GM18909 (cell line): Measurements from ENCODE around the gene SLC2A5.

Experiments used
- ATAC-seq: cut with Tn5 transposase; IDR thresholded peaks from one replicate; pipeline ENCODE4 v1.9.1; 2021; ENCODE audit warnings: mild to moderate bottlenecking; ENCODE audit not compliant: unreplicated experiment, poor library complexity

The SLC2A5 gene

DNA sequence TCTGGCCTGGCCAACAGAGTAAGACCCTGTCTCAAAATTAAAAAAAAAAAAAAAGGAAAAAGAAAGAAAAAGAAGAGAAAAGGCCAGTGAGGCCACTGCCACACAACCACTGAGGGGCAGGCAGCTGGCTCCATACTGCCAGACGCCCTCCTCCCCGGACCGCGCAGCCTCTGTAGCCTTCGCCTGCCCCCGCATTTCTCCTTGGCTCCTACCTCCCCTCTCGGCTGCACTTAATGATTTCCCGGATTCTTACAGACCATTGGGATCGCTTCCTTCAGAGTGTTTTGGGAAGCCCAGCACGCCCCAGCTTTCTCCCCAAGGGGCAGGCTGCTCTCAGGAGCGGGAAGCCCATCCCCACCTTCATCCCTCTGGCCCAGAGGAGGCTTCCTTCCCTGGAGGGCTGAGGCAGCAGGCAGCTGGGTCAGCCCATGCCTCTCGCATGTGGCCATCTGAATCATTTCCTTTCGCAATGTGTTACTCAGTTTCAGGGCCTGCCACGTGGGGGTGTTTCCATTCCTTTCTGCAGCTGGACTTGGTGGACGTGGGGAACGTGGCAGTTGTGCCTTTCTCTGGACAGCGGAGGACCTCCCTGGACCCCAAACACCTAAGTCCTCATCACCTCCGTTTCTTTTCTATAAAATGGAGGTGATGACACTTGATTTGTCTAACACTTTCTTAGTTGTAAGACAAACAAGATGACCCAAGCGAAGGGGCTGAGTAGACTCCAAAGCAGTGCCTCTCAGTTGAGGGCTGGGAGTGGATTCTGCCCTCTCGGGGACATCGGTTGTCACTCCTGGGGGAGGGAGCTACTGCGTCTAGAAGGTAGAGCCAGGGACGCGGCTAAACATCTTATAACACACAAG, 2.3 kb downstream of the SLC2A5 start:
- ATAC-seq = no peak

DNA sequence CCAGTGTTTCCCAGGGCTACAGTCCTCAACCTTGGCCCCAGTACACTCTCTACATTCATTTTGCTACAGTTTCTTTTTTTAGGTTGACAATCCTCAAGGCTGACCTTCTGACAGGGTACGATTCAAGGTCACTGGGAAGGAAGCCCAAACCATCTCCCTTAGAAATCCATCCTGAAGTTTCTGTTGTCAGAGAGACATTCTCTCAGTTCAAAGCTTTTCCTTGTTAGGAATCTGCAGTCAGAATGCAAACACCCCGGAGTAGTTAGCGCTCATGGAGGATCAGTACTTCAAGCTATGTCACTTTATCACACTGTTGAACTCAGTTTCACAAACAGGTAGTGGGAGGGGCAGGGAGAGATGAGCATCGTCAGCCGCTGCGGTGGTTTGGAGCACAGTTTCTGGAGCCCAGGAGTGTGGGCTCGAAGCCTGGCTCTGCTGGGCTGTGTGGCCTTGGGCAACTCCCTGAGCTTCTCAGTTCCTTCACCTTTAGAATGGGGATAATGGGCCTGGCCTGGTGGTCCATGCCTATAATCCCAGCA, 4.2 kb downstream of the SLC2A5 start:
- no peak for ATAC-seq

DNA sequence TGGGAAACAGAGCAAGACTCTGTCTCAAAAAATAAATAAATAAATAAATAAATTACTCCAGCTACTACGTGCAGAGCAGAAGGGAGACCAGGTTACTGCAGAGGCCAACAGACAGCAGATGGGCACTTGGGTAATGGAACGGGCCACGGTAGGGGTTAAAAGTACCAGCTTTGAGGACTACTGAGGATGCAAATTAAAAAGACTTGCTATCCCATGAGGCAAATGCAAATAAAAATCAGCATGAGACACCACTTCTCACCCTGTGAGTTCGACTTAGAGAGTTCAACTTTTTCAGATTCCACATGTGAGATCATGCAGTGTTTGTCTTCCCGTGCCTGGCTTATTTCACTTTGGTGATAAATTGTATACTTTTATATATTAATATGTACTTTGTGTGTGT, 6.6 kb downstream of the SLC2A5 start:
- no peak for ATAC-seq

- no peak for ATAC-seq
These were observed 7.4 kb downstream of the SLC2A5 start for GRCh38 chr1:9062021-9062471.

DNA sequence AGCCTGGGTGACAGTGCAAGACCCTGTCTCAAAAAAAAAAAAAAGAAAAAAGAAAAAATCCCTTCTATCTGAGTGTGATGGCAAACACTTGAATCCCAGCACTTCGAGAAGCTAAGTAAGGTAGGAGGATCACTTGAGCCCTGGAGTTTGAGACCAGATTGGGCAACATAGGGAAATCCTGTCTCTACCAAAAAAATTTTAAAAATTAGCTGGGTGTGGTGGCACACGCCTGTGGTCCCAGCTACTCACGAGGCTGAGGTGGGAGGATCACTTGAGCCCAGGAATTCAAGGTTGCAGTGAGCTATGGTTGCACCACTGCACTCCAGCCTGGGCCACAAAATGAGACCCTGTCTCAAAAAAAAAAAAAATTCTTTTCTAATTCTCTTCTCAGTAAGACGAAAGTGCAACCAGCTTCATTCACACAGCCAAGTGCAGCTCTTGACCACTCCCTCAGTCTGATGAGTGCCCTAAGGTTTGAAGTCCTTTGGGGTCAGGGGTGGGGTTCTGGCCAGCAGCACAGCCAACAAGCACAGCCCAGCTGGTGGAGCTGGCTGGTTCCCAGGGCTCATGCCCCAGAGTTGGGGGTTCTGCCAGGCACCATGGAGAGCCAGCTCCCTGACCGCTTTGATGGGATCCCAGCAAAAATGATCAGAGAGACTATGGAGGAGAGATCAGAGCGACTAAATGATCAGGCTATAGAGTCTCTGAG, 8.0 kb downstream of the SLC2A5 start:
- no peak for ATAC-seq

DNA sequence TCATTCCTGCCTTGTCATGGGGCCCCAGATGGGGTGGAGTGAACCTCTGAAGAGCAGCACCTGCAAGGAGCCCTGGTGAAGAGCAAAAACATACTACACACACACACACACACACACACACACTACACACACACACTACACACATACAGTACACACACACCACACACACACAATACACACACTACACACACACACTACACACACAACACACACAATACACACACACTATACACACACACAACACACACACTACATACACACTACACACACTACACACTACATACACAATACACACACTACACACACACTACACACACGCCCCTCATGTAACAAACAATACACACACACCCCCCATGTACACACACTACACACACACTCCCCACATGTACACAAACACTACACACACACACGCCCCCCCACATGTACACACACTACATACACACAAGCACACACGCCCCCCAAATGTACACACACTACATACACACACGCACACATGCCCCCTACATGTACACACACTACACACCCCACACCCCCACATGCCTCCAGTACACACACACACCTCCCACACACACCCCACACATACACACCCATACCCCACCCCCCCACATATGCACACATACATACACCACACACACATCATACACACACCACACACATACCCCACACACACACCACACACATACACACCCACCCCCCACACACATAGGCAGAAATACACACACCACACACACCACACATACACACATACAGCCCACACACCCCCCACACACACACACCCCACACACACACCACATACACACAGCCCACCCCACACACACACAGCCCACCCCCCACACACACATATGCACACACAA, 9.3 kb downstream of the SLC2A5 start:
- no peak for ATAC-seq

DNA sequence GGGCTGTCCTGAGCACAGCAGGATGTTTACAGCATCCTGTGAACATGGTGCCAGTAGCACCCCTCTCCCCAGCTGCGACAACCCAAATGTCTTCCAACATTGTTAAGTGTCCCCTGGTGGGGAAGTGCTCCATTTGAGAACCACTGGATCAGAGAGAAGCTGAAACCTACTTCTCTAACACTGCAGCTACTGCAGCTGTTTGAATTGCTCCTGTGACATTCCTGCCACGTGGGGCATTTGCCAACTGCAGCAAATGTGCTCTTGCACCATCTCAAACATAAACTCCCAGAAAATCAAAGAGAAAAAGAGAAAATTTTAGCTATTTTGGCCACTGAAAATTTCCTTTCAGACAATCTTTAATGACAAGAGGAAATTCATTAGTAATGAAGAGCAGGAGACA, 11.0 kb downstream of the SLC2A5 start:
- ATAC-seq = no peak

DNA sequence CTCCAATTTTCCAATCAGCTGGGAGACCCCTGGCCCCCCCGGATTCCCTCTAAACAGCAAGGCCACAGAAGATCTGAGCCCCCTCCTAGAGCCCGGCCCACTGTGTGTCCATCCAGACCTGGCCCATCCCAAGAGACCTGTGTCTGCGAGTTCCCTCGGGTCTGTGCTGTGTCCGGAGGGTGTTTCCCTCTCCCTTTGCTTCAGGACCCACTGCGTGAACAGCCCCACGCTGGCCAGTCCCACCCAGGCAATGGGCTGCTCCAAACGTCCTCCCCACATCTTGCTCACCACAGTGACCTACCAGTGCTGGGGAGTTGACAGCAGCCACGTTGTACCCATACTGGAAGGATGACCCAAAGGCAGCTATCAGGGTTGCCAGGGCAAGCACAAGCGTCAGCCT, 11.6 kb downstream of the SLC2A5 start:
- no peak for ATAC-seq

- ATAC-seq = no peak
These were observed 17.0 kb downstream of the SLC2A5 start for GRCh38 chr1:9052272-9053049.

DNA sequence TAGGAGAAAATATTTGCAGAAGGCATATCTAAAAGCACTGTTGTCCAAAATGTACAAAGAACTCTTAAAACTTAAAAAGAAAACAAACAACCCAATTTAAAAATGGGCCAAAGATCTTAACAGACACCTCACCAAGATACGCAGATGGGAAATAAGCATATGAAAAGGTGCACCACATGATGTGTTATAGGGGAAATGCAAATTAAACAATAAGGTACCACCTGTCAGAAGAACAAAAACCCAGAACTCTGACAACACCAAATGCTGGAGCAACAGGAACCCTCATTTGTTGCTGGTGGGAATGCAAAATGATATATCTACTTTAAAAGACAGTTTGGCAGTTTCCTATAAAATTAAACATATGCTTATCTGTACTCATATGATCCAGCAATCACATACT, 18.1 kb downstream of the SLC2A5 start:
- ATAC-seq = no peak

- ATAC-seq = no peak
These were observed 18.6 kb downstream of the SLC2A5 start for GRCh38 chr1:9050803-9051202.

- no peak for ATAC-seq
These were observed 20.9 kb downstream of the SLC2A5 start for GRCh38 chr1:9048551-9048950.

DNA sequence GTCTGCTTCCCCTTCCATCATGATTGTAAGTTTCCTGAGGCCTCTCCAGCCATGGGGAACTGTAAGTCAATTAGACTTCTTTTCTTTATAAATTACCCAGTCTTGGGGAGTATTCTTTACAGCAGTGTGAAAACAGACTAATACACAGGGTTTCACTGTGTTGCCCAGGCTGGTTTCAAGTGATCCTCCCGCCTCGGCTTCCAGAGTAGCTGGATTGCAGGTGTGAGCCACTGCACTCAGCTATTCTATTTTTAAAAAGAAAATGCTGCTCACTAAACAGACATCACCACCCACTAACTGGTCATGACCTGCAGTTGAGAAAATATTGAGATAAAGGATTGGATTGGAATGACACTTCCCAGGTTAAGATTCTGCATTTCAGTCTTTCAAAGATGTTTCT, 22.4 kb downstream of the SLC2A5 start:
- ATAC-seq = no peak

DNA sequence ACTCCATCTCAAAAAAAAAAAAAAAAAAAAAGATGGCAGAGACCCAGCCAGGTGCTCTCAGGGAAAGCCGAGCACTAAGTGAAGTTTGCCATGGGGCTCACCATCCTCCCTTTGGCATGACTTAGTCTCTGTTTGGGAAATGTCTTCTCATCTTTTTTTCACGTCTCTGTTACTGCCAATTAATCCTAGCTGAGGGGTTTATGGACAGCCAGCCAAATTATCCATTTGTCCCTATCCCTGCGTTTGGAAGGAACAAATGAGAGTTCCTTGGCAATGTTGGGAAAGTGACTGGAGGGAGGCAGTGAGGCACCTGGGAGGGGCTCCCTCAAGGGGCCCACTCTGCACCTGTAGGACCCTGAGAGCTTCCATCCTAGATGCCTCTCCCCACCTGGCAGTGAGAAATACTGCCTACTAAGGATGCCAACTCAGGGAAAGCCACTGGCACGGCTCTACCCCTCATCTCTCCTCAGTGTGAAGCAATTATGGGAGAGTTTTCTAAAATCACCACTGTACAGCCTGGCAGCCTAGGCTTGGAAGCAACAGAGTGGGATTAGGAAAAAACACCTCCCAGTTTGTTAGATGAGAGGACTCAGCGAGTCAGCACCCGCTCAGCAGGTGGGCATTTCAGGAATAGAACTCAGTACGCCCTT, 23.4 kb downstream of the SLC2A5 start:
- no peak for ATAC-seq

GRCh38 chr1:9044236-9044635, 25.2 kb downstream of the SLC2A5 start:
- no peak for ATAC-seq

DNA sequence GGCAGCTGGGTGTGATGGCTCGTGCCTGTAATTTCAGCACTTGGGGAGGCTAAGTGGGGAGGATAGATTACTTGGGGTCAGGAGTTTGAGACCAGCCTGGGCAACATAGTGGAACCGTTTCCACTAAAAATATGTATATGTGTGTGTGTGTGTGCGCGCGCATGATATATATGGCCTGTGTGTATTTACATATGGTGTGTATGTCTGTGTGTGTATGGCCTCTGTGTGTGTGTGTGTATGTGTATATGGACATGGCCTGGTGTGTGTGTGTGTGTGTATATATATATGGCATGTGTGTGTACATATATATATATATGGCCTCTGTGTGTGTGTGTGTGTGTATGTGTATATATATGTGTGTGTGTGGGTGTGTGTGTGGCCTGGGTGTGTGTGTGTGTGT, 27.2 kb downstream of the SLC2A5 start:
- ATAC-seq = no peak

DNA sequence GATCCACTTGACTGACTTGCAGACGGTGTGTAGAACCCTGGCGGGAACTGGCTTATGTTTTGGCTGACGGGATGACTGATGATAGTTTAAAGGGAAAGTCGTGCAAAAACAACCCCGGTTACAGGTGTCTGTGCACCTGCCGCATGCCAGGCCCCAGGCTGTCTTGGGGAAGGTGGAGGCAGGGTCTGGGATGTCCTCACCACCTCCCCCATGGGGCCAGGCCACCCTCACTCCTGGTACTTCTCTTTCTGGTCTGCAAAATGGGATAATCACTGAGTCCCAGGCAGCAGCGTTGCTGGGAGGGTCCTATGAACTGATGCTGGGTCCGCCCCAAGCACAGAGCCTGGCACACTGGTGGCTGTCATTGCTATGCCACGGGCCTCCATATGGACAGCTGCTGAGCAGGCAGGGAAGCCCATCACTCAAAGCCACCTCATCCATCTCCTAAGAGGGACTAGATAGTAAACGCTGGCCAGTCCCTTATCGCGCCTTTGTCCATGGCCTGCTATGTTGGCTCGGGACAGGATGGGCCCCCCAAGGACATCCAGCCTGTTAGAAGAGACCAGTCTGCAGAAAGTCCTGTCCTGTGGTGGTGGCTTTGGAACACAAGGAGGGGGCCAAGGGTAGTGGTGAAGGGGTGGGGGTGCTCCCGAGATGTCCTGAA, 28.2 kb downstream of the SLC2A5 start:
- no peak for ATAC-seq

- no peak for ATAC-seq
These were observed 28.8 kb downstream of the SLC2A5 start for GRCh38 chr1:9040659-9041030.
